ENCODE measurements around the gene MT1H.
"Not testable (repeated sequence)": the region's sequence is repeated elsewhere in the genome, so short reads cannot be mapped to it uniquely, and the experiment has no call there.

The MT1H gene

GRCh38 chr16:56684926-56685590 lies 15.4 kb downstream of the MT1H start:
- DNase-seq (ENCODE audit: low read depth), result no peak

- DNase-seq (ENCODE audit: low read depth), result no peak
These were observed 17.1 kb downstream of the MT1H start for GRCh38 chr16:56686758-56687157.

GRCh38 chr16:56688762-56689161 lies 19.1 kb downstream of the MT1H start:
- no peak for DNase-seq (ENCODE audit: low read depth)

- DNase-seq (ENCODE audit: low read depth), result no peak
These were observed 19.6 kb downstream of the MT1H start for GRCh38 chr16:56689171-56689570.

- no peak for DNase-seq (ENCODE audit: low read depth)
These were observed 21.0 kb downstream of the MT1H start for GRCh38 chr16:56690420-56691122.

- DNase-seq (ENCODE audit: low read depth), result peak; percentile 39
These were observed 22.3 kb downstream of the MT1H start for GRCh38 chr16:56691885-56692284.

- no peak for DNase-seq (ENCODE audit: low read depth)
These were observed 25.6 kb downstream of the MT1H start for GRCh38 chr16:56695246-56695645.

- DNase-seq (ENCODE audit: low read depth), result no peak
These were observed 28.0 kb downstream of the MT1H start for GRCh38 chr16:56697456-56698155.

- DNase-seq (ENCODE audit: low read depth), result no peak
These were observed 30.6 kb downstream of the MT1H start for GRCh38 chr16:56700195-56700594.

GRCh38 chr16:56700631-56701030 lies 31.0 kb downstream of the MT1H start:
- DNase-seq (ENCODE audit: low read depth), result no peak

- no peak for DNase-seq (ENCODE audit: low read depth)
These were observed 31.9 kb downstream of the MT1H start for GRCh38 chr16:56701534-56701933.

GRCh38 chr16:56702836-56703235 lies 33.2 kb downstream of the MT1H start:
- DNase-seq (ENCODE audit: low read depth), result no peak

GRCh38 chr16:56708525-56709442 lies 39.2 kb downstream of the MT1H start:
- DNase-seq (ENCODE audit: low read depth), result no peak

GRCh38 chr16:56709443-56710040 lies 39.9 kb downstream of the MT1H start:
- no peak for DNase-seq (ENCODE audit: low read depth)

GRCh38 chr16:56710181-56710737 lies 40.6 kb downstream of the MT1H start:
- no peak for DNase-seq (ENCODE audit: low read depth)

- DNase-seq (ENCODE audit: low read depth), result no peak
These were observed 42.2 kb downstream of the MT1H start for GRCh38 chr16:56711862-56712261.

GRCh38 chr16:56713794-56714193 lies 44.2 kb downstream of the MT1H start:
- DNase-seq (ENCODE audit: low read depth), result no peak

GRCh38 chr16:56715126-56715525 lies 45.5 kb downstream of the MT1H start:
- DNase-seq (ENCODE audit: low read depth), result no peak

GRCh38 chr16:56716761-56717160 lies 47.1 kb downstream of the MT1H start:
- no peak for DNase-seq (ENCODE audit: low read depth)

- not testable (repeated sequence) for DNase-seq (ENCODE audit: low read depth)
These were observed 47.9 kb downstream of the MT1H start for GRCh38 chr16:56717532-56717931.
